ENCODE measurements around the gene TOPAZ1.

TOPAZ1 gene

GRCh38 chr3:44241706-44242105, at the start of gene TOPAZ1:
Gene TOPAZ1, plus strand, starts transcription at chr3:44241886. Its CDS starts 168 bp downstream, at chr3:44242054.
- DNase-seq: no peak

GRCh38 chr3:44198284-44199269, 43.1 kb upstream of the TOPAZ1 start:
- peak; percentile 72 for DNase-seq

- no peak for DNase-seq
These were observed 35.4 kb upstream of the TOPAZ1 start for GRCh38 chr3:44206261-44206660.

- no peak for DNase-seq
These were observed 34.6 kb upstream of the TOPAZ1 start for GRCh38 chr3:44206862-44207652.

- no peak for DNase-seq
These were observed 33.6 kb upstream of the TOPAZ1 start for GRCh38 chr3:44208086-44208485.

- DNase-seq: no peak
These were observed 33.1 kb upstream of the TOPAZ1 start for GRCh38 chr3:44208568-44208967.

- DNase-seq: no peak
These were observed 30.7 kb upstream of the TOPAZ1 start for GRCh38 chr3:44210967-44211366.

GRCh38 chr3:44222337-44222736, 19.3 kb upstream of the TOPAZ1 start:
- no peak for DNase-seq

- no peak for DNase-seq
These were observed 18.4 kb upstream of the TOPAZ1 start for GRCh38 chr3:44223299-44223698.

GRCh38 chr3:44224131-44224530, 17.6 kb upstream of the TOPAZ1 start:
- DNase-seq: no peak

- DNase-seq: no peak
These were observed 15.1 kb upstream of the TOPAZ1 start for GRCh38 chr3:44226573-44226972.

- no peak for DNase-seq
These were observed 14.1 kb upstream of the TOPAZ1 start for GRCh38 chr3:44227632-44228031.

- no peak for DNase-seq
These were observed 12.8 kb upstream of the TOPAZ1 start for GRCh38 chr3:44228900-44229299.

GRCh38 chr3:44232407-44232806, 9.3 kb upstream of the TOPAZ1 start:
- no peak for DNase-seq

- DNase-seq: no peak
These were observed 6.9 kb upstream of the TOPAZ1 start for GRCh38 chr3:44234648-44235268.

- DNase-seq: peak; percentile 50
These were observed 5.8 kb upstream of the TOPAZ1 start for GRCh38 chr3:44235604-44236484.

GRCh38 chr3:44236485-44236908, 5.2 kb upstream of the TOPAZ1 start:
- no peak for DNase-seq

GRCh38 chr3:44237161-44237560, 4.5 kb upstream of the TOPAZ1 start:
- DNase-seq: no peak

- no peak for DNase-seq
These were observed 4.0 kb upstream of the TOPAZ1 start for GRCh38 chr3:44237665-44238064.

GRCh38 chr3:44238889-44239288, 2.8 kb upstream of the TOPAZ1 start:
- DNase-seq: no peak

- no peak for DNase-seq
These were observed 1.6 kb upstream of the TOPAZ1 start for GRCh38 chr3:44240061-44240460.

GRCh38 chr3:44242721-44243120, 1.0 kb downstream of the TOPAZ1 start:
- DNase-seq: no peak

All from right forelimb (tissue), 1 donor.